Activated CD8-positive, alpha-beta memory T cell treated with anti-CD3 and anti-CD28 coated beads, Interleukin-2, amount 10 ng/mL, durations not matched to agents 7 days and 5 days (primary cell): ENCODE data around the gene BRD7. TPM values are rescaled to one million over a fixed set of nuclear protein-coding genes. Genes with fewer than 3 reads are reported as not detected.

Experiments used
- ATAC-seq: fragments of 150-1000 bp; cut with Tn5 transposase; one replicate; pipeline ENCODE4 v1.10.0; 2021; ENCODE audit warnings: moderate library complexity
- CTCF ChIA-PET: fragments of 350-600 bp; sonication (Branson Sonifier 250); formaldehyde crosslinking; loops from one replicate; lab custom pipeline; 2021; ENCODE audit warnings: antibody characterized with exemption; lab: Charles Lee
- DNase-seq: peaks from one replicate; pipeline ENCODE4 v3.0.0-alpha.2; 2020
- H3K27ac Mint-ChIP-seq: one replicate; pipeline ENCODE4 v1.8.0; 2021; ENCODE audit warnings: mild to moderate bottlenecking, mixed read lengths
- H3K27me3 Mint-ChIP-seq: one replicate; pipeline ENCODE4 v1.8.0; 2021; ENCODE audit warnings: mixed read lengths
- H3K36me3 Mint-ChIP-seq: one replicate; pipeline ENCODE4 v1.8.0; 2021; ENCODE audit warnings: mild to moderate bottlenecking, mixed read lengths
- H3K4me1 Mint-ChIP-seq: one replicate; pipeline ENCODE4 v1.8.0; 2021; ENCODE audit warnings: mixed read lengths
- H3K4me3 Mint-ChIP-seq: one replicate; pipeline ENCODE4 v1.8.0; 2021; ENCODE audit warnings: mild to moderate bottlenecking, moderate library complexity, mixed read lengths
- H3K9me3 Mint-ChIP-seq: one replicate; pipeline ENCODE4 v1.8.0; 2022; ENCODE audit warnings: low read depth, mixed read lengths
- total RNA-seq, 2 experiments: library from RNA; stranded (reverse); gene quantifications; one replicate each; pipeline ENCODE4 v1.2.3, GENCODE V29; 2021

BRD7 gene
- total RNA-seq, 2 experiments from 2014 or later = 85.0 to 102 TPM

GRCh38 chr16:50381679-50382440, 13.1 kb upstream of the BRD7 start:
- CTCF ChIA-PET = no interaction called here
- Mint-ChIP-seq H3K4me1 (no peaks in the 10 kb centered on the region), H3K36me3 (no peaks in the 10 kb centered on the region), H3K27ac (no peak overlapping the region), H3K9me3 (no peaks in the 10 kb centered on the region), H3K4me3 (no peak overlapping the region), H3K27me3 (no peaks in the 10 kb centered on the region)
- DNase-seq (no peak), ATAC-seq (no peak)

DNA sequence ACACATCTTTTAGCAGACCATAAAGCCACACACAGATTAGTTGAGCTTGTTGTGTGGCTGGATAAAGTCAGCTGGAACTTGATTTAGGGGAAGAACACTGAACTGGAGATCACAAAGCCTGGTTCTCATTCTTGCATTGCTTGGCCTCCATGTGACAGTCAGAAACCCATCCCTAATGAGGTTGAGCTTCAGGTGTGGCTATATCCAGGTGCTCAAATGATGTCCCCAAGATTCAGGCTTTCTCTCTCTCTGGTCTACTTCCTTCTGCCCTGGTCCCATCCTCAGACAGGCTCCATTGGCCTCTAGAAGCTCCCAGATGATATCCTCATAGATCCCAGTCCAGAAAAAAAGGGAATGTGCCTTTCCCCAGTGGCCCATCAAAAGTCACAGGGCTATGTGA, 9.6 kb upstream of the BRD7 start:
- Mint-ChIP-seq H3K27ac (no peak overlapping the region), H3K4me3 (no peak overlapping the region), H3K27me3 (peaks cover 20% of the 10 kb centered on the region), H3K4me1 (no peaks in the 10 kb centered on the region), H3K9me3 (no peaks in the 10 kb centered on the region), H3K36me3 (no peaks in the 10 kb centered on the region)
- CTCF ChIA-PET = interaction anchor here (0.8 to 3.0 kb wide), 3 partner anchors 284 to 428 kb away, joined by 3 to 8 read pairs (median 3); no protein-coding TSS in a partner anchor
- ATAC-seq (no peak), DNase-seq (peak; percentile 25)

DNA sequence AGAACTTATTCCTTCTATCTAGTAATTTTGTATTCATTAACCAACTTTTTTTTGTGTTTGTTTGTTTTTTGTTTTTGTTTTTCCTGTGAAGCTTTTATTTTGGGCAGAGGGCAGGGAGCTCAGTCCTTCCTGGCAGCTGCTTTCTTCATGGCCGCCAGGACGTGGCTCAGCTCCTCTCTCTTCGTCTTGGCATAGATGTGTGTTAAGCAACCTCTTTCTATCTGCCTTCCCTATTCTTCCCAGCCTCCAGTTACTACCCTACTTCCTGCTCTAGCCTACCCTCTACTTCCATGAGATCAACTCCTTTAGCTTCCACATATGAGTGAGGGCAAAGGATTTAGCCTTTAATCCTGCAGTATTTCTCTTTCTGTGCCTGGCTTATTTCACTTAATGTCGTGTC, 8.2 kb upstream of the BRD7 start:
- Mint-ChIP-seq H3K9me3 (no peaks in the 10 kb centered on the region), H3K27me3 (peaks cover 20% of the 10 kb centered on the region), H3K4me3 (no peak overlapping the region), H3K27ac (no peak overlapping the region), H3K36me3 (no peaks in the 10 kb centered on the region), H3K4me1 (no peaks in the 10 kb centered on the region)
- CTCF ChIA-PET = interaction anchor here (1.2 to 2.4 kb wide), 6 partner anchors 11 to 429 kb away, joined by 3 to 10 read pairs (median 4); no protein-coding TSS in a partner anchor
- DNase-seq (no peak), ATAC-seq (no peak)

DNA sequence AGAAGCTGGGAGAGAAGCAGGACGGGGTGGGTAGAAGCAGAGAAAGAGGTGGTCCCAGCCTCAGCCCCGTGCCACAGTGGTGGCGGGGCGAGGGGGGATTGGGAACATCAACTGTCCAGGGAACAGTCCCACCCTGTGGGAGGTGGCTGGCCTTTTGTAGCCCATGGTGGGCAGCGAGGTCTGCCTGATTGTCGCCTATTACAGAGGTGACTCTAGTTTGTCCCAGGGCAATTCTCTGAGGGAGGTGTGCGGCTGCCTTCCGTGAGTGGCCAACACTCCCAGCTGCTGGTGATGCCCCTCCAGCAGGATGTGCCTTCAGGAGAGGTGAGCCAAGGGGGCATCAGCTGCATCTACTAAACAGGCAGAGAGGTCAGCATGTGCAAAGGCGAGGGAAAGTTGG, 5.0 kb upstream of the BRD7 start:
- Mint-ChIP-seq H3K9me3 (no peaks in the 10 kb centered on the region), H3K4me1 (peaks cover 6% of the 10 kb centered on the region), H3K36me3 (no peaks in the 10 kb centered on the region), H3K27me3 (peaks cover 20% of the 10 kb centered on the region), H3K27ac (no peak overlapping the region), H3K4me3 (no peak overlapping the region)
- CTCF ChIA-PET = interaction anchor here (0.8 to 5.2 kb wide), 4 partner anchors 19 to 432 kb away, joined by 4 to 40 read pairs (median 6); no protein-coding TSS in a partner anchor
- ATAC-seq = no peak
- no peak for DNase-seq

DNA sequence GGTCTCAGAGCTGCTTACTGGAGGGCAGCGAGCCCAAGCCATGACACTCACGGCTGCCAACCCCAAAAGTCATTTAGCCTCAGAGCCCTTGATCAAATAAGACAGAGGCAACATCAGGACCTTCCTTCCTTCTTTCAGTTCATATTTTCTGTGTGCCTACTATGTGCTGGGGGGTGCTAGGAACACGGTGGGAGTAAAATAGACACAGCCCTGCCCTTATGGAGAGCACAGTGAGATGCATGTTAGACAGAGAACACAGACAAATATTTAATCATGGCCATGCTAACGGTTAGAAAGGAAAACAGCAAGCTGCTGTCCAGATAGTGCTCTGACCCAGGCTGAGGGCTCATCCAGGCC, 4.5 kb upstream of the BRD7 start:
- ATAC-seq (no peak), DNase-seq (no peak)
- H3K36me3 Mint-ChIP-seq = no peaks in the 10 kb centered on the region
- no peak overlapping the region for H3K4me3 Mint-ChIP-seq
- CTCF ChIA-PET = interaction anchor here (1.8 to 5.2 kb wide), 2 partner anchors 137 to 433 kb away, joined by 7 to 40 read pairs; no protein-coding TSS in a partner anchor
- no peak overlapping the region for H3K27ac Mint-ChIP-seq
- H3K27me3 Mint-ChIP-seq = peaks cover 20% of the 10 kb centered on the region
- H3K4me1 Mint-ChIP-seq = peaks cover 6% of the 10 kb centered on the region
- no peaks in the 10 kb centered on the region for H3K9me3 Mint-ChIP-seq

DNA sequence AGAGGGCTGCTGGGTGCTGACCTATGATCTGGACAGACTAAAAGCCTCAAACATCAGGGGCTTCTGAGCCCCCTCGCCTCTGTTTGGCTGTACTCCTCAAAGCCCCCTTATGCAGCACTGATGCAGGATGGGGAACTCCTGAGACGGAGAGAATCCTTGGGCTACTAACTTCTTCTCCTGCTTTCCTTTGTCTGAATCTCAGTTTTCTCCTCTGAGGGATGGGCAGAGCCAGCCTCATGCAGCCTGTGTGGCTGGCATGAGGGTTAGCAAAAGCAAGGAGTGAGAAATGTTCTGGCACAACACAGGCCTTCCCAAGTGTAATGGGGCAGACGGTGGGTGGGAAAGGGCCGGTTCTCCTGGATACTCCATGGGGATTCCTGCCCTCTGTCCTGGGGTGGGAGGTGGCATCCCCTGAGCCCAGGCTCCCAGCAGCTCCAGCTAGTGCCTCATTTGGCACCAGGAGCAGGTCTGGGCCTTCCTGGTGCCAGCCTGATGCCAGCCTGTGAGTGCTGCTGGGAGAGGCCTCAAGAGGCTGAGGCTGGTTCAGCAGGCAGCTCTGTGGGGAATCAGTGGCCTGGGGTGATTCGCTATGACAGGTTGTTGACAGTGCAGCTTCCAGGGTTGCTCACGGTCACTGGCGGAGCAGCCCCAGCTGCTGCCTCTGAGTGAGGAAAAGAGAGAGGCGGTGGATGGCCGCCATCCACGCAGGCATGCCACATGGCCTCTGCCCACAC, 4.0 kb upstream of the BRD7 start:
- Mint-ChIP-seq H3K4me3 (no peak overlapping the region), H3K27me3 (peaks cover 20% of the 10 kb centered on the region), H3K36me3 (no peaks in the 10 kb centered on the region), H3K9me3 (no peaks in the 10 kb centered on the region), H3K4me1 (peaks cover 9% of the 10 kb centered on the region), H3K27ac (no peak overlapping the region)
- CTCF ChIA-PET = interaction anchor here (1.8 to 5.2 kb wide), 4 partner anchors 18 to 433 kb away, joined by 6 to 40 read pairs (median 6); no protein-coding TSS in a partner anchor
- ATAC-seq = no peak
- no peak for DNase-seq

GRCh38 chr16:50371936-50372595, 3.3 kb upstream of the BRD7 start:
- Mint-ChIP-seq H3K4me3 (no peak overlapping the region), H3K36me3 (peaks cover 1% of the 10 kb centered on the region), H3K9me3 (no peaks in the 10 kb centered on the region), H3K4me1 (peaks cover 16% of the 10 kb centered on the region), H3K27ac (no peak overlapping the region), H3K27me3 (peaks cover 20% of the 10 kb centered on the region)
- DNase-seq (no peak), ATAC-seq (no peak)
- CTCF ChIA-PET = interaction anchor here (1.9 to 5.2 kb wide), 3 partner anchors 17 to 434 kb away, joined by 6 to 40 read pairs (median 6); no protein-coding TSS in a partner anchor

DNA sequence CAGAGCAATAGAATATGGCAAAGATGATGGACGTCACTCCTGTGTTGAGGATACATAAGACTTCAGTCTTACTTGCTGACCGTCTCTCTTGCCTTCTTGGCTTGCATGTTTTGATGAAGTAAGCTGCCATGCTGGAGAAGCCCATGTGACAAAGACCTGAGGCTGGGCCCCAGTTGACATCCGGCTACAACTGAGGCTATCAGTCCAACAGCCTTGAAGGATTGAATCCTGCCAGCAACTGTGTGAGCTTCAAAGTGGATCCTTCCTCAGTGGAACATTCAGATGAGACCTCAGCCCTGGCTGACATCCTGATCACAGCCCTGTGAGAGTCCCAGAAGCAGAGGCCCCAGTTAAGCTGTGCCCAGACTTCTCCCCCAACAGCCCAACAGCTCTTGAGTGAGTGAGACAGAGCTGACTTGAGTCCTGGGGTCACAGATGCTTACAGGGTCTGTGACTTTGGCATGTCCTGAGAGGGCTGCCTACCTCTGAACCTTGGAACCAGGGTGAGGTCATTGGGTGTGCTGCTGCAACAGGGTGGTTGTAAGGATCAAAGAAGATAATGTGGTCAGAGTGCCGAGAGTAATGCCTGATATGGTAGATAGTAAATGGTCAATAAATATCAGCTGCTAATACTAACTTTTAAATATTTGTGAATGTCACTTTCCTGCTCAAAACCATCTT, 2.4 kb upstream of the BRD7 start:
- H3K4me1 Mint-ChIP-seq = peaks cover 21% of the 10 kb centered on the region
- H3K9me3 Mint-ChIP-seq = no peaks in the 10 kb centered on the region
- ATAC-seq = no peak
- H3K4me3 Mint-ChIP-seq = no peak overlapping the region
- peaks cover 20% of the 10 kb centered on the region for H3K27me3 Mint-ChIP-seq
- H3K27ac Mint-ChIP-seq = no peak overlapping the region
- H3K36me3 Mint-ChIP-seq = peaks cover 4% of the 10 kb centered on the region
- no peak for DNase-seq
- CTCF ChIA-PET = interaction anchor here (1.9 to 5.2 kb wide), 4 partner anchors 16 to 435 kb away, joined by 5 to 40 read pairs (median 6); partner anchors contain the start of gene CNEP1R1

- no peak for DNase-seq
Observed at GRCh38 chr16:50369133-50369804, 481 bp upstream of the BRD7 start.

DNA sequence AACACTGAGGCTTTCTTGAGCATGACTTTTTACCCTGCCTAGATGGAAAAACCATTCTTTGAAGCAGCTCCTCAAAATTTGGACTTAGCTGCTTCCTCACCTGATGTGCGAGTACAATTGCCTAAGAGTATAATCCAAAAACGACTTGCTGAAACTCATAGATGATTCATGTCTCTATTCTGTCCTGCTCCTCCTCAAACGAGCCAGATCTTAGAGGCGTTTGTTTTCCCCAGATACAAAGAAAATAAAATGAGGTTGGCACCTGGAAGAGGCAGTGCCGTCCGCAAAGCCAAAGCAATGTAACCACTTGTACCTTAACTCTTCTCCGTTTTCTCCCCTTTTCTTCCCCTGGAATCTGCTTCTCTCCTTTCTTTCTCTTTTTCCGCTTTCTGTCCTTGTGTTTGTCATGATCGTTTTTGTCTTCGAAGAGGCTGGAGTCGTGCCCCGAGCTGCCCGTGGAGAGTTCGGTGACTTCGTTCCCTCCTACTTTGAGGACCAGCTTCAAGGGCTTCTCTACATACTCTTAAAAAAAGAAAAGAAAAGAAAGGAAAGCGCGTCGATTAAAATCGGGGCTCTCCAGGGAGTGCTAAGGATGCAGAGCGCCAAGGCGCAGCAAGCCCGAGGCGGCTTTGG, 895 bp downstream of the BRD7 start:
- peak overlapping the region; percentile 95 for H3K4me3 Mint-ChIP-seq
- ATAC-seq = no peak
- CTCF ChIA-PET = interaction anchor here (0.7 to 3.5 kb wide), 9 partner anchors 9 to 439 kb away, joined by 3 to 34 read pairs (median 5); partner anchors contain the start of gene CNEP1R1
- no peaks in the 10 kb centered on the region for H3K9me3 Mint-ChIP-seq
- peaks cover 45% of the 10 kb centered on the region for H3K4me1 Mint-ChIP-seq
- H3K36me3 Mint-ChIP-seq = peaks cover 29% of the 10 kb centered on the region
- peak overlapping the region; percentile 85 for H3K27ac Mint-ChIP-seq
- no peak for DNase-seq
- H3K27me3 Mint-ChIP-seq = no peaks in the 10 kb centered on the region

More at GRCh38 chr16:50369133-50369804, 481 bp upstream of the BRD7 start:
- H3K4me1 Mint-ChIP-seq = peaks cover 36% of the 10 kb centered on the region
- H3K27ac Mint-ChIP-seq = peak overlapping the region; percentile 88
- H3K9me3 Mint-ChIP-seq = no peaks in the 10 kb centered on the region
- ATAC-seq = no peak
- peak overlapping the region; percentile 78 for H3K4me3 Mint-ChIP-seq
- CTCF ChIA-PET = interaction anchor here (0.8 to 5.2 kb wide), 14 partner anchors 8 to 443 kb away, joined by 3 to 40 read pairs (median 4); partner anchors contain the start of gene CNEP1R1
- peaks cover 5% of the 10 kb centered on the region for H3K27me3 Mint-ChIP-seq
- peaks cover 17% of the 10 kb centered on the region for H3K36me3 Mint-ChIP-seq

DNA sequence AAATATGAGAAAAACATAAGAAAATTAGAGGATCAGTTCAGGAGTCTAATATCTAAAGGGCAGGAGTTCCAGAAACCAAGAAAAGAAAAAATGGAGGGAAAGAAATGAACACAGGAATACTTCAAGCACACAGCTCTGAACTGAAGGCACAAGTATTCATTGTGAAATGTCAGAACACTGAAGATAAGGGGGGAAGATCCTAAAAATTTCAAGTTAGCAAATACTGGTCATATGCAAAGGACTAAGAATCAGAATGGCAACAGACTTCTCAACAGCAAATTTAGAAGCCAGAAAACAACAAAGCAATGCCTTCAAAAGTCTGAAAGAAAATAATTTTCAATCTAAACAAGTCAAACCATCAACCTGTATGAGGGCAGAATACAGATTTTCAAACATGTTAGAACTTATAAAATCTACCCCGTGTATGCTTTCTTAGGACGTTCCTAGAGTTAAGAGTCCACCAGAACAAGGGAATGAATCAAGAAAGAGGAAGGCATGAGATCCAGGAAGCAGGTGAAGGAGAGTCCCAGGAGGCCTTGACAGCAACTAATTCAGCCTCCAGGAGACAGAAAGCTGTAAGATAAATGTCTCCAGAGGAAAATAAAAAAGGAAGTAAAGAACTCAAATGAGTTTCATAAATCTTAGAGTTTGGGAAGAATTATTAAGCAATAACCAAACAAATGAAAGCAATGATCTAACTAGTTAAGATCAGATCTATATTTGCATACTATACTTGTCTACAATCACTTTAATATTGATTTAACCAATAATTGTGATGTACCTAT, 2.8 kb downstream of the BRD7 start:
- CTCF ChIA-PET = interaction anchor here (0.9 to 3.5 kb wide), 7 partner anchors 10 to 441 kb away, joined by 3 to 34 read pairs (median 6); partner anchors contain the start of gene CNEP1R1
- H3K36me3 Mint-ChIP-seq = peaks cover 39% of the 10 kb centered on the region
- no peaks in the 10 kb centered on the region for H3K27me3 Mint-ChIP-seq
- H3K9me3 Mint-ChIP-seq = no peaks in the 10 kb centered on the region
- no peak for ATAC-seq
- no peak overlapping the region for H3K4me3 Mint-ChIP-seq
- peaks cover 54% of the 10 kb centered on the region for H3K4me1 Mint-ChIP-seq
- DNase-seq = no peak
- no peak overlapping the region for H3K27ac Mint-ChIP-seq
